Effector CD4-positive, alpha-beta T cell (primary cell): ENCODE measurements around the gene HAUS8.
"Not testable (repeated sequence)": the region's sequence is repeated elsewhere in the genome, so short reads cannot be mapped to it uniquely, and the experiment has no call there.

Experiments
- DNase-seq: peaks from one replicate; pipeline ENCODE4 v3.0.0-alpha.2; 2020
- total RNA-seq: gene quantifications from one replicate; lab custom pipeline; 2026; lab: John Stamatoyannopoulos, UW

Gene HAUS8, protein sequence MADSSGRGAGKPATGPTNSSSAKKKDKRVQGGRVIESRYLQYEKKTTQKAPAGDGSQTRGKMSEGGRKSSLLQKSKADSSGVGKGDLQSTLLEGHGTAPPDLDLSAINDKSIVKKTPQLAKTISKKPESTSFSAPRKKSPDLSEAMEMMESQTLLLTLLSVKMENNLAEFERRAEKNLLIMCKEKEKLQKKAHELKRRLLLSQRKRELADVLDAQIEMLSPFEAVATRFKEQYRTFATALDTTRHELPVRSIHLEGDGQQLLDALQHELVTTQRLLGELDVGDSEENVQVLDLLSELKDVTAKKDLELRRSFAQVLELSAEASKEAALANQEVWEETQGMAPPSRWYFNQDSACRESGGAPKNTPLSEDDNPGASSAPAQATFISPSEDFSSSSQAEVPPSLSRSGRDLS
- 16.5 reads per million, percentile 42 among the genes with 10 or more reads in this experiment for total RNA-seq

DNA sequence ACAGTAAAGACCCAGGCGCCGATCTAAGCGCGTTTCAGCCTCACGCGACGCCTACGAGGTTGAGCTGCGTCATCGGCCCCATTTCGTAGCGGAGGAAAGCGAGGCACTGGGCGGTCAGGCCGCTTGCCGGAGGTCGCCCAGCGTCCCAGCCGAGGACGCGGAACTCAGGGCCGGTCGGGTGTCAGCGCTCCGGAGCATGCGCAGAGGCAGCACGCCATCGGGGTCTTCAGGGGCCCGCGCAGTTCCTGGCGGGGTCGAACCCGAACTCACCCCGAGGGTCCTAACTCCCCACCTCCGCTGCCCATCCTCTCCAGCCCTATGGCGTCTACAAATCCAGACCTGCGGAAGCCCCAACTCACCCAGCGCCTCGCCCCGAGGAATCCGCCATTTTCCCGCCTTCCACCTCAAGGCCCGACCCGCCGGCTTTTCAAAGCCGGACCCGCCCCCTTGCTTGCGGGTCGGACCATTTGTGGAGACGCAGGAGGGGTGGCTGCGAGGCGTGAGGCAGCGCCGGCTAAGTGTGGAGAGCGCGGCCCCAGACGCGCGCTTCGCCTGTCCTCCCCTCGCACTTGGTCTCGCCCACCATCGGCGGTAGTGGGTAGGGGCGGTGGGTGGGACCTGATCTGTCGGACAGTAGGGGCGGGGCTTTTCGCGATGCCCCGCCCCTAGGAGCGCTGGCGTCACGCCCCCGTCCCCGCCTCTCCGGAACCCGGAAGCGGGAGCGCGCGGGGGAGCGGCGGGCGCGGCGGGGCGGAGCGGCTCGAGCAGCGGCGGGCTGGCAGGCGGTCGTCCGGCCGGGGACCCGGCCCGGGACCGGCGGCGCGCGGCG is at the start of gene HAUS8, which contains the start of gene MYO9B:
TSS of gene HAUS8 (minus strand) at position 418 of the 829 bp plus-strand sequence. CDS start at position 388, 30 bp downstream.
TSS of gene MYO9B (plus strand) at position 743 of the 829 bp plus-strand sequence. CDS start 25,941 bp downstream, outside the sequence.
- peak; percentile 99 for DNase-seq

DNA sequence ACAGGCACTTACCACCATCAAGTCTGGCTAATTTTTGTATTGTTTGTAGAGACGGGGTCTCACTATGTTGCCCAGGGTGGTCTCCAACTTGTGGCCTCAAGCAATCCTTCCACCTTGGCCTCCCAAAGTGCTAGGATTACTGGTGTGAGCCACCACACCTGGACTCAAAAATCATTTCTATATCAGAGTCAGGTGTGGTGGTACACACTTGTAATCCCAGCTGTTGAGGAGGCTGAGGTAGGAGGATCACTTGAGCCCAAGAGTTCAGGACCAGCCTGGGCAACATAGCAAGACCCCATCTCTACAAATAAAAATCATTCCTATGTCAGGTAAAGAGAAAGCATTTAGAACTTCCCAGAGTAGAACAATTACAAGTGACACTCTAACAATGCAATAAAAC is 48.8 kb upstream of the HAUS8 start:
- DNase-seq: no peak

DNA sequence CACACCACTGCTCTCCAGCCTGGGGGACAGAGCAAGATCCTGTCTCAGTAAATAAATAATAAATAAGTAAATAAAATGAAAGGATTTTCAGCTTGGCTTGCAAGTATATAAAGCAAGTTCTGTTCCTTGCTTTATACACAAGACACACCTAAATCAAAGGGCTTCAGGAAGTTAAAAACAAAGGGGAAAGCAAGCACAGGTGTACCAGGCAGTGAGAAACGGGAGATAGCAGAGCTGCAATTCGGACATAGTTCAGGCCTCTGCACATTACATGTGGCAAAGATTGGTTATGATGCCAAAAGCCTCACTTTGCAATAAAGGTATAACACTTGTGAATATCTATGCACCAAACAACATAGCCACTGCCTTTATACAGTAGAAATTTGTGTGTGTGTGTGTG is 47.8 kb upstream of the HAUS8 start:
- no peak for DNase-seq

DNA sequence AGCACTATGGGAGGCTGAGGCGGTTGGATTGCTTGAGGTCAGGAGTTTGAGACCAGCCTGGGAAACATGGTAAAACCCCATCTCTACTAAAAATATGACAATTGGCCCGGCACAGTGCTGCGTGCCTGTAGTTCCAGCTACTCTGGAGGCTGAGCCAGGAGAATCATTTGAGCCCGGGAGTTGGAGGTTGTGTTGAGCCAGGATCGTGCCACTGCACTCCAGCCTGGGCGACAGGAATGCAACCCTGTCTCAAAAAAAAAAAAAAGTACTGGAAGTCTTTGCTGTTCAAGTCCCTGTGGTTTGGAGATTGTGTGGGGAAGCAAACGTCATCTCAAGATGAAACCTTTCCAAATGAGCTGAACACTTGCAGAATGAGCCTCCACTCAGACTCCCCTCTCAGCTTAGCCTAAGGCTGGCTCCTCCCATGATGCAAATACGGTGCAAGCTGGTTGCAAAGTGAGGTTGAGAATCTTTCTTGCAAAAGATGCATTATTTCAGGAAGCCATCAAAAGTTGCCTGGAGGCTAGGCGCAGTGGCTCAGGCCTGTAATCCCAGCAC is 46.6 kb upstream of the HAUS8 start:
- DNase-seq: no peak

DNA sequence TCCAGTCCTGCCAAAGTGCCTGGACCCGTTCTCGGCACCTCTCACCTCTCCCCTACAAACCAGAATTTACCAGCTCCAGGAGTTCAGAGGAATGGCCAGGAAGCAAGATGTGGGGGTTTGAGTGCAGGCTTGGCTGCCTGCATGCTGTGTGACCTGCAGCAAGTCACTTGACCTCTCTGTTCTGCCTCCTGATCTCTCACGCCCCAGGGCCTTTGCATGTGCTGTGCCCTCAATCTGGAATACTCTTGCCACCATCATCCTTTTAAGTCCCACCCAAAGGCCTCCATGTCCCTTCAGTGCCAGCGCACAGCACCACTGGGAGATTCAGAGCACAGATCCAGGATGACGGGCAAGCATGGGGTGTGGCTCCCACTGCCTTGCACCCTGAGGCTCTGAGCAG is 43.7 kb upstream of the HAUS8 start:
- no peak for DNase-seq

DNA sequence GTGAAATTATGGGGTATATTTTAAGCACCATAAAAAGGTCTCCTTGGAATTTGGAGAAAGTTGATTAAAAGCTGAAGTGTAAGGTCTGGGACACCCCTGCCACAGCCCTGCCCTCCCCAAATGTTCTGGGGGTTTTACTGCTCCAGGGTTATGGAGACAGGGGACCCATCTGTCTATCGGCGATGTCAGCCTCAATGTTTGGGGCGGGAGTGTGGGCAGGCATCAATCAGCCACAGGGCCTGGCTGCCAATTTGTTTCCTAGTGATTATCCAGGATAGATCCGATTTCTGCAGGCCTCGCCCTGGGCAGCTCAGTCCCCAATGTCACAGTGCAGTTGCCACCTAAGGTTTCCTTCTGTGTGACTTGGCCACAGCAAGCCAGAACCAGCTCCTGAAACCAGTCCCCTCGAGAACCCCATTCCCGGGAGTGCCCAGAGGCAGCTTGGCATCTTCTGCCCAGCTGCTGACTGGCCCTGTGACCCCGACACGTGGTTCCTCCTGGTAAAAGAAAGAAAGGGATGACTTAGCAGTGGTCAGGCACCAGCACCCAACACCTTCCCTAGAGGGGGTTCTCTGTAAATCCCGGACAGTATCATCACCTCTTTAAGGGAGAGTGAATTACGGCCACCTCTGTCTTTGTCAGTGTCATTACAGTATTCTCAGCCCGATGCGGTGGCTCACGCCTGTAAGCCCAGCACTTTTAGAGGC is 41.9 kb upstream of the HAUS8 start:
- no peak for DNase-seq

DNA sequence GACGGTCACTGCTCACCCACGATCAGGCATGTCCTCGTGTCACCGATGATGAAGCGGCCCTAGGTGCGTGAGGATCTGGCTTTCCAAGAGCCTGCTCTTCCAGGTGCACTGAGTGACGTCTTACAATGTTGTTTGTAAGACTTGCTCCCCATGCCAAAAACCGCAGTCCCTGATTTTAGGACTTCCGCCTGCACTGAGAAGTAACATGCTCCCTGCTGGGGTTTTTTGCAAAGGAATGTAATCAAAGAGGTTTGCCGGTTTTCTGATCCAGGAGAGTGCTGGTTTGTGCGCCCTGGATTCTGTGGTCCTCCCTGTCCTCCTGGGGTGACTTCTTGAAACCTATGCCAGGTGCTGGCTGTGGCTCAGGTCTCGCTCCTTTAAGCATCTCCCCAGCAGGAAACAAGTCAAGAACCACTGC is 39.2 kb upstream of the HAUS8 start:
- no peak for DNase-seq

DNA sequence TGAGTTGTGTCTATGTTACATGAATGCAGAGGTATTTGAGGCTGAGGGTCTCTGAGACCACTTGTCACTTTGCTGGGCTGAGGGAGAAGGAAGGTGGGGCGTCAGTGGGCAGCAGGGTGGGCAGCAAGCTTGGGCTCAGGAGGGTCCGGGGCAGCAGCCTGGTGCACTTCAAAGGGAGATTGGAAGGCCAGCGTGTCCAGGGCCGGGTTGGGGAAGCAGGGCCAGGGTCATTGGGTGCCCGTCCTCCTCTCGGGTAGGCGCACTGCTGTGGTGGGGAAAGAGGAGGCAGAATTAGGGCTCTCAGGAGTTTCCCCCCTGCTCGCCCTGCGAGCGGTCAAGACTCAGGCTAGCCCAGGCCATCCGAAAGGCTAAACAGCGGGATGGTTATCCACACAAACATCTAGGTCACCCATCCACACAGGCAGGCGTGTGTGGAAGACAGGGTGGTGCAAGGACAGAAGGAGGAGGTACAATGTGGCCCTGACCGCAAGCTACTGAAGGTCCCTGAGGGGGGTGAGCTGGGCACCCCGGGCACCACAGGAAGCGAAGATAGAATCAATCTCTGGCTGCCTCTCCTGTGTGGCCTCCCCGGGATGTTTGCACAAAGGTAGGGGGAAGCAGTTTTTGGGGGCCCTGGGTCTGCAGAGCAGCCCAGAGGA is 38.0 kb upstream of the HAUS8 start:
- no peak for DNase-seq

DNA sequence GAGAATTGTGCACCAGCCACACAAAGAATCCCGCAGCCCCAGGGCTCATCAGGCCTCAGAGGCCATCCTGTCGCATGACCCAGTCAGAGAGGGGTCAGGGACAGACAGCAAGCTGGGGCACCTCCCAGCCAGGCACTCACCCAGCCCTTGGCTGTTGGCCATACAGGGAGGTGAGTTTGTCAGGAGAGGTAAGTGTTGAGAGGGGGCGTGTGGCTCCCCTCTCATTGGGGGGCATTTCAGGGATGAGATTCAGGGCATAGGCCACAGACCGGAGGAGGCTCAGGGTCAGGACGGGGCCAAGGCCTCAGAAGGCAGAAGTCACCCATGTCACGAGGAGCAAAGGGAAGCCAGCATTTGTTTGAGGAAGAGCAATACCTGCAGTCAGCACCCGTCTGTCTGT is 37.4 kb upstream of the HAUS8 start:
- DNase-seq: no peak

DNA sequence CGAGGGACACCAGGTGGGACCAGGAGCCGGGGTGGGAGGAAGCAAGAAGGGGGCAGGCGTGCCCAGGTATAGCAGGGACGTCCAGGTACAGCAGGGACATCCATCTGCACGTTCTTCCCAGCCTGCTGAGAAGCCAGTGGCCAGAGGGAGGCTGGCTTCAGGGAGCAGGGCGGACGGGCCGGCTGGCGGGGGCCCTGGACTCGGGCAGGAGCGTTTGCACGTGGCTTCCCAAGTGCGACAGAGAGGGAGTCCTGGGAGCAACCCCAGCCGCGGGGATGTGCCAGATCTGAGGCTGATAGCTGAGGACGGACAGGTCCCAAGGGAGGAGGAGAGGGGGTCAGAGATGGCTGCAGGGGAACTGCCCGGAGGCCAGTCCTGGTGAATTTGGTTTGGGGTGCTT is 37.0 kb upstream of the HAUS8 start:
- no peak for DNase-seq

DNA sequence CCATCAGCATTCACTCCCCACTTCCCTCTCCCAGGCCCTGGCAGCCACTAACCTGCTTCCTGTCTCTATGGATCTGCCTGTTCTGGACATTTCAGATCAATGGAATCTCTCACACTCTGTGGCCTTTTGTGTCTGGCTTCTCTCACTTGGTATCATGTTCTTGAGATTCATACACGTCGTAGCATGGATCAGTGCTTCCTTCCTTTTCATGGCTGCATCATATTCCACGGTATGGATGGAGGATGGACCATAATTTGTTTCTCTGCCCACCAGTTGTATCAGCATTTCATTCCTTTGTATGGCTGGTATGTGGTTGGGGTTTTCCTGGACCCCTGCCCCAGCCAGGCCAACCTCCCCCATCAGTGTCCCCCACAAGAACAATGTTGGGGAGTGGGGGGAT is 36.5 kb upstream of the HAUS8 start:
- DNase-seq: no peak

DNA sequence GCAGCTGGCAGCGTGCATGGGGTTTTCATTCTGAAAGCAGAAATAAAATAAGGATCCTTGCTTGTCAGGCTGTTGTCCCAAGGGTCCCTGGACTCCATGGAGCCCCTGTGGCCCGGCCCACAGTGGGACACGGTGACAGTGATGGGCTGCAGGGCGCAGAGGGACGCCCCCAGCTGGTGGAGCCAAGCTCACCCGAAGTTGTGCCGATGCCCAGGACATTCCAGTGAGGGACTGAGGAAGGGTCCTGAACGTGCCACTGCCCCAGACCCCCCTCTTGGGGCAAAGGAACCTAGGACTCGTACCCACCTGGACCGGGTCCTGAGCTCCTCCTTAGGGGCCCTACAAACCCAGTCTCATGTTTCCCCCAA is 35.3 kb upstream of the HAUS8 start:
- DNase-seq: no peak

DNA sequence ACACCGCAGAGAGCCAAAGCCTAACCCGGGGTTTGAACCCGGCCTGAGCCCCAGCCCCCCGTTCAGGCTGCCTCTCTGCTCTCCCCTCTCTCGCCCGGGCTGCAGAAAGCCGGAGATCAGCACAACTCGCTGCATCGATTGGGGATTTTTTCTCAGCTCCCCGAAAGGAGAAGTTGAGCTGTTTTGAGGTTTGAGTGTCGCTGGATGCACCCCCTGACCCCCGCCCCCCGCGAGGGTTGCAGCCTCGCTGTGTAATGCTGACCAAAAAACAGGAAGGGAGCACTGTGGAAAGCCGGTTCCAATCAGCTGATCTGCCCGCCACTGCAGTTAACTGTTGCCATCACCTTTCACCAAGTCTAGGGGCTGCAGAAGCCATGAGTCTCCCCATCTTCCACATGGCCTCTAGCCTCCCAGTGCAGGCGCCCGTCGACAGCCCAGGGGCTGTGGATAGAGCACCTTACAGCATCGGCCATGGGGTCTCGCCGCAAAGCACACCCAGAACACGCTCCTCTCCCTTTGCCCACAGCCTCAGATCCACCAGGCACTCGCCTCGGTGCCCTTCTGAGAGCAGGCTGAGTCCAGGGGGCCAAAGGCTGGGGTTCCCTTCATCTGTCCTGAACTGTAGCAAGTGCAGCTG is 34.8 kb upstream of the HAUS8 start:
- DNase-seq: no peak

DNA sequence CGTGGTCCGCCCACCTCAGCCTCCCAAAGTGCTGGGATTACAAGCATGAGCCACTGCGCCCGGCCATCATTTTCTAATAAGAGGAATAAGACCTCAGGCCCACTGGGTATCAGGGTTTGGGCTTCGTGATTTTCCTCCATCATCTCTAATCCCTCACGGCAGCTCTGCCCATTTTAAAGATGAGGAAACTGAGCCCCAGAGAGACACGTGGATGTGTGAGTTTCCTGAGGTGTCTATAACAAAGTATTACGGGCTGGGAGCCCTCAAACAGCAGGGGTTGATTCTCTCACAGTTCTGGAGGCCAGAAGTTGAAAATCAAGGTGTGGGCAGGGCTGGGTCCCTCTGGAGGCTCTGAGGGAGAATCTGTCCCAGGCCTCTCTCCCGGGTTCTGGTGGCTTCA is 34.0 kb upstream of the HAUS8 start:
- no peak for DNase-seq

DNA sequence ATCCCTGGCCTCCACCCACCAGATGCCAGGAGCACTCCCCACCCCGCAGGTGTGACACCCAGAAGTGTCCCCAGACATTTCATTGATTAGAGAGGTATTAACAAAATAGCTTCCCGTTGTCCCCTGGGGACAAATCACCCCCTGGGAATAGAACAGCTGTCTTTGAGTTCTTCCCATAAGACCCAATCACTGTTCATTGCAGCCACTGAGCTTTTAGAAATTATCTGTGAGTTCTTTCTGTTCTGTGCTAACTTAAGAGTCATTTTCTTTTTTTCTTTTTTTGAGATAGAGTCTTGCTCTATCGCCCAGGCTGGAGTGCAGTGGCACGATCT is 33.2 kb upstream of the HAUS8 start:
- no peak for DNase-seq

DNA sequence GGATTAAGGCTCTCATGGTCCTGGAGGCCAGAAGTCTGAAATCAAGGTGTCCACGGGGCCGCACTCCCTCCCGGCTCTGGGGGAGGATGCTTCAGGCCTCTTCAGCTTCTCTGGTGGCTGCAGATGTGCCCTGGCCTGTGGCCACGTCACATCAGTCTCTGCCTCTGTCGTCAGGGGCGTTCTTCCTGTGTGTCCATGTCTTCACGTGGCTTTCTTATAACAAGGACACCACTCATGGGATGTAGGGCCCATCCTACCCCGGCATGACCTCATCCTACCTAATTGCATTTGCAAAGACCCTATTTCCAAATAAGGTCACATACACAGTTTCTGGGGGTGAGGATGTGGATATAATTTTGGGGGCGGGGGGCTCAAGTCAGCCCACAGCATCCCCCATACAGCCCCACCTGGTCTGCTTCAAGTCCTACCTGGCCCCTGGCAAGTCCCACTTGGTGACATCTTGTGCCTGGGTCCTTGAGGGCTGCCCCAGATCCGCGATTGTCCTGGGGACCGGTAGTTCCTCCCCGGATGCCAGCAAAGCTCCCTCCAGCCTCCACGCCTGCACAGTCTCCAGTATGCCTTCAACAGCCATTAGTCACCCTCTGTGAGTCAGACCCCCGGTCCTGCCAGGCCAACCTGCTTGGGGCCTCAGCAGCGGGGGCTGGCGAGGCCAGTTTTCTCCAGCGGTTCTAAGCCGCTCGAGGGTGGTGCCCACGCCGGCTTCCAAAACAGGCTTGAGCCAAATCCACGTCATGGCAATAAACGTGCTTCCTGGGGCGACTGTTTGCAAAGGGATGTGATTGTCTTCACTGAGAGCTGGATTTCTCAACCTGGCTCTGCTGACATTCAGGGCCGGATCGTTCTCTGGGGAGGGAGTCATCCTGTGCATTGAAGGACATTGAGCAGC is 32.5 kb upstream of the HAUS8 start:
- no peak for DNase-seq

DNA sequence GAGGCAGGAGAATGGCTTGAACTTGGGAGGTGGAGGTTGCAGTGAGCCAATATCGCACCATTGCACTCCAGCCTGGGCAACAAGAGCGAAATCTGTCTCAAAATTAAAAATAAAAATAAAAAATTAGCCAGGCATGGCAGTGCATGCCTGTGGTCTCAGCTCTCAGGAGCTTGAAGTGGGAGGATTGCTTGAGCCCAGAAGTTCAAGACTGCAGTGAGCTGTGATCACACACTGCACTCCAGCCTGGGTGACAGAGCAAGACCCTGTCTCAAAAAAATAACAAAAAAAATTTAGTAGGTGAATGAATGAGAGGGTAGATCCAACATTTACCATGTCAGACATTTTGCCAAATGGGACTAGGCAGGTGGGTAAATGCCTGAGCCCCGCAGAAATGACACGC is 31.7 kb upstream of the HAUS8 start:
- not testable (repeated sequence) for DNase-seq

DNA sequence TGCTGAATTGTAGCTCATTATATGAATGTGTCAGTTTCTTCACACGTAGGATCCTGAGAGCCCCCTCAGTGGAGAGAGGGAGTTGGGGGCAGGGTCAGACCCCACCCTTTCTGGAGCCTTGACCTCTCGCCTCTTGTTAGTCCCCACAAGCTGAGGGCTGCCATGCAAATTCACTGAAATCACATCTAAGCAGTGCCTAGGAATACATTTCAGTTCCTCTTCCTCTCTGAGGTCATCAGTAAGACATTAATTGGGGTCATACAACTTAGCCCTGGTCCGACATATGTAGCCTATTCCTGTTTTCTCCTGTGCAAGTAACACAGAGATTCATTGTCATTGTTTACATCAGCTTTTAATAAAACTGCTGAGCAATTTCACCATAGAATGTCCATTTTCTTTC is 30.3 kb upstream of the HAUS8 start:
- no peak for DNase-seq

DNA sequence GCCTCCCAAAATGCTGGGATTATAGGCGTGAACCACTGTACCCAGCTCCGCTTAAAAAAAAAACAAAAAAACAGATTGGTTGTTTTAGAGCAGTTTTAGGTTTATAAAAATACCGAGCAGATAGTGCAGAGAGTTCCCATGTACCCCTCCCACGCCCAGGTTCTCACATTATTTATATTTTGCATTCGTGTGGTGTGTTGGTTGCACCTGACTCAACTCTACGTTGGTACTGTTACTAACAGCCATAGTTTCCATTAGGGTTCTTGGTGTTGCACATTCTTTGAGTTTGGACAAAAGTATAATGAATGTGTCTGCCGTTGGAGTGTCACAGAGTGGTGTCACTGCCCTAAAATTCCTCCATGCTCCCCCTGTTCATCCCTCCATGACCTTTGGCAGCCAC is 29.4 kb upstream of the HAUS8 start:
- DNase-seq: no peak

DNA sequence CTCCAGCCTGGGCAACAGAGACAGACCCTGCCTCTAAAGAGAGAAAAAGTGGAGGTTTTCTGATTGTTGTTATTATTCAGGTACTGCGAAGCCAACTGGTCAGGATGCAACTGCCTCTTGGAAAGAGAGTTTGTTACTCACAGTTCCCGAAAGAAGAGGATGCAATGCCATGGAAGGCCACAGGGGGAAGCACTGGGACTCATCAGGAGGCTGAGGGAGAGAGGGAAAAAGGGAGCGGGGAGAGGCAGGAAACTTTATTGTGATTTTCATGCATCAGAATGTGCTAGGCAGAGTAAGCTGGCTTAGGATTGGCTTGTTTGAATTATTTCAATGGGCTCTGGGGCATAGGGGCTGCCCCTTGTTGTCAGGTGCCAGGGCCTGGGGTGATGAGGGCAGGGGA is 27.9 kb upstream of the HAUS8 start:
- no peak for DNase-seq
